Lower lobe of right lung (tissue), 2 donors: ENCODE results near the gene DLX3. TPM values are rescaled to one million over a fixed set of nuclear protein-coding genes. Genes with fewer than 3 reads are reported as not detected.

Experiments used
- ATAC-seq, 2 donors: fragments of 200-7000 bp; cut with Tn5 transposase; one replicate each; pipeline ENCODE4 v1.9.1; 2020 to 2022; ENCODE audit warnings: mild to moderate bottlenecking in 2 of 2, moderate library complexity in 2 of 2
- DNase-seq: peaks from one replicate; pipeline ENCODE4 v3.0.0-alpha.2; 2020
- H3K27ac ChIP-seq: fragments of 200-600 bp; one replicate; pipeline ENCODE4 v1.8.0; 2022
- H3K27me3 ChIP-seq: fragments of 200-600 bp; one replicate; pipeline ENCODE4 v1.8.0; 2022; ENCODE audit warnings: low read depth
- H3K36me3 ChIP-seq: fragments of 200-600 bp; one replicate; pipeline ENCODE4 v1.8.0; 2022; ENCODE audit warnings: mild to moderate bottlenecking
- H3K4me1 ChIP-seq: fragments of 200-600 bp; one replicate; pipeline ENCODE4 v1.8.0; 2022
- H3K4me3 ChIP-seq: fragments of 200-600 bp; one replicate; pipeline ENCODE4 v1.8.0; 2022; ENCODE audit warnings: mild to moderate bottlenecking
- H3K9me3 ChIP-seq: fragments of 200-600 bp; one replicate; pipeline ENCODE4 v1.8.0; 2022
- CTCF ChIP-seq: fragments of 200-600 bp; IDR thresholded peaks from one replicate; pipeline ENCODE4 v1.8.0; 2022; ENCODE audit warnings: antibody characterized with exemption, mild to moderate bottlenecking
- intact Hi-C: fragments of 100-400 bp; cut with DNase I; formaldehyde crosslinking; loops from one replicate; pipeline ENCODE4 v1.11.0; 2022
- total RNA-seq: library from RNA; stranded (reverse); fragmentation: NEBNext Ultra II Directional; extraction: Animal tissue kit (Norgen Biotek cat#: 25700); gene quantifications from one replicate; pipeline ENCODE4 v1.2.1, GENCODE V29; 2021
- donor health status: DM: no; HTN: yes; CAD: no; lungs with severe emphysema.

The DLX3 gene
- total RNA-seq, 1 donor from 2014 or later, result 0.38 TPM

DNA sequence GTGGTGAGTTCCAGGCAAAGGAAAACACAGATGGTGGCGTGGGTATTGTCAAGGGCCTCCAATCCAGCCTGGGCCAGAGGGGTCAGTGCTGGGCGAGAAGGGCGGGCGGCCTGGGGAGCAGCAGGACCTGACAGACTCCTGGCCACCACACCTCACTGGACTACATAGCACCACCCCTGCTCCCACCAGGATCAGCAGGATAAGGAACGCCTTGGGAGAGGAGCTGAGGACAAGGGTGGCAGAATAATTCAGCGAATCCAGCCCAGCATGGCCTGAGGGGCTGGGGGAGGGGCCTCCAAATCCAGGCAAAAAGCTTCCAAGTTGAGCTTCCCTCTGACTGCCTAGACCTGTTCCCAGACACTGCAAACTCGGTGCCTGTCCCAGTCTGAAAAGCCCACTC lies 19.5 kb downstream of the DLX3 start:
- no peak for TF ChIP-seq CTCF
- intact Hi-C loops, result no loop called here
- peaks cover 78% of the 10 kb centered on the region for H3K27me3 ChIP-seq
- no peak overlapping the region for H3K27ac ChIP-seq
- H3K36me3 ChIP-seq, result no peaks in the 10 kb centered on the region
- no peak overlapping the region for H3K4me3 ChIP-seq
- peaks cover 14% of the 10 kb centered on the region for H3K4me1 ChIP-seq
- DNase-seq (no peak), ATAC-seq (no peak)
- H3K9me3 ChIP-seq, result no peaks in the 10 kb centered on the region

GRCh38 chr17:49973271-49973615 lies 21.8 kb downstream of the DLX3 start:
- TF ChIP-seq CTCF, result no peak
- H3K36me3 ChIP-seq, result no peaks in the 10 kb centered on the region
- H3K4me1 ChIP-seq, result peaks cover 26% of the 10 kb centered on the region
- intact Hi-C loops, result no loop called here
- H3K27me3 ChIP-seq, result peaks cover 82% of the 10 kb centered on the region
- no peak for ATAC-seq
- no peak overlapping the region for H3K27ac ChIP-seq
- no peak overlapping the region for H3K4me3 ChIP-seq
- no peaks in the 10 kb centered on the region for H3K9me3 ChIP-seq
- DNase-seq, result no peak

DNA sequence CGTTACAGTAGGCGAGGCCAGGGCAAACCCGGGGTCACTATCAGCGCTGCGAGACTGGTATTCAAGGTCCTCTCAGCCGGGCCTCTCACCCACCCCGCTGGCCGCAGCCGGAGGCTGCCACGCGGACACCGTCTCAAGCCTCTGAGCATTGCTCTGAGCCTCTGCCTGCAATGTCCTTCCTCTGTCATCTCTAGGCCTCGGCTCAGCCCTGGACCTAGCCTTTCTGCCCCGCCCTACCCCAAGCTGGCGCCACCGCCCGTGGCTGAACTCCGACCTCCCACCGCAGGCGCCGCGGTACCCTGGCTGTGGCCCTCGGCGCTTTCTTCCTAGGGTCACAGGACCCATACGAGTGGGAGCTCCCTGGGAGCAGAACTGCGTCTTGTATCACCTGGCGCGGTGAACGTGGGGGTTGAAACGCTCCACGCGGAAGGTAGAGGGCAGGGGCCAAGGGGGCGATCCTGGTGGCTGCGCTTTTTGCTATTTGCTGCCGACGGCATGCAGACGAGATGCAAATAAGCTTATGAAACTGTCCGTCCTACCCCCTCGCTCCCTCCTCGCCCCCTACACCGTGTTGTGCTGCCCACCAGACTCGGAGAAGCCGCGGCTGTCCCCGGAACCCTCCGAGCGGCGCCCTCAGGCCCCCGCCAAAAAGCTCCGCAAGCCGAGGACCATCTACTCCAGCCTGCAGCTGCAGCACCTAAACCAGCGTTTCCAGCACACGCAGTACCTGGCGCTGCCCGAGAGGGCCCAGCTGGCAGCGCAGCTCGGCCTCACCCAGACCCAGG lies 22.3 kb downstream of the DLX3 start:
- Histone ChIP-seq H3K9me3 (no peaks in the 10 kb centered on the region), H3K27ac (no peak overlapping the region), H3K36me3 (no peaks in the 10 kb centered on the region), H3K4me1 (peaks cover 30% of the 10 kb centered on the region), H3K27me3 (peaks cover 86% of the 10 kb centered on the region), H3K4me3 (peak overlapping the region; percentile 3)
- DNase-seq (no peak), ATAC-seq (peak in 1 of 2 donors; percentile 5)
- intact Hi-C loops, result no loop called here
- TF ChIP-seq CTCF, result no peak

GRCh38 chr17:49971848-49972485 lies 23.1 kb downstream of the DLX3 start:
- no peaks in the 10 kb centered on the region for H3K36me3 ChIP-seq
- intact Hi-C loops, result no loop called here
- peaks cover 30% of the 10 kb centered on the region for H3K4me1 ChIP-seq
- H3K27ac ChIP-seq, result no peak overlapping the region
- H3K4me3 ChIP-seq, result peak overlapping the region; percentile 3
- DNase-seq, result peak; percentile 50
- ATAC-seq, result no peak
- TF ChIP-seq CTCF, result no peak
- no peaks in the 10 kb centered on the region for H3K9me3 ChIP-seq
- H3K27me3 ChIP-seq, result peaks cover 83% of the 10 kb centered on the region

DNA sequence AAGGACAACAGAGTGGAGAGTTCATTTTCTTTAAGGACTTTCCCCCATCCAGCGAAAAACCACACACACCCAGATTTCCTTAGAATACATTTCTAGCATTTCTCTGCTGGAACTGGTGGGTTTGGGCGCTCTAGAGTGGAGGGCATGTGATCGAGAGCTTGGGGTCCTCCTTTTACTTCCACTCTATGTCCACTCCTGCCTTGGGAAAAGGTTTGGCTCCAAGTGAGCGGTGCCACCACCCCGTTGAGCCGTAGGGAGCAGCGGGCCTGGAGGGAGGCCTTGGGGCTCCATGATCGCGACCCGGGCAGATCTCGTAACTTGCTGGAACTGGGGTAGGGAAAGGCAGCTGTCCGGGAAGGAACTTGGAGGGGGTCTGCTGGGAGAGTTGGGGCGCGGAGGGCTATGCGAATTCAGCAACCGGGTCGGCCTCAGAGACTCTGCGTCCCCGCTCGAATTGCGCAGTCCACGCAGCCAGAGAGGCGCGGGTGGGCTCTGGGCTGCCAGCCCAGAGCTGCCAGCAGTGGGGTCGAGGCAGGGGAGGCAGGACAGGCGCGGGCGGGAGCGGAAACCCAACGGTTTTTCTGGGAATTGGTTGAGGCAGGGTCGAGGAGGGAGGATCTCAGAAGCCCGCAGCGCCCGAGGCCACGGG lies 23.7 kb downstream of the DLX3 start:
- intact Hi-C loops, result no loop called here
- no peak overlapping the region for H3K4me3 ChIP-seq

More for the DNA sequence above, 23.7 kb downstream of the DLX3 start:
- Histone ChIP-seq H3K9me3 (no peaks in the 10 kb centered on the region), H3K27ac (no peak overlapping the region), H3K4me1 (peaks cover 30% of the 10 kb centered on the region), H3K27me3 (peaks cover 89% of the 10 kb centered on the region), H3K36me3 (no peaks in the 10 kb centered on the region)
- no peak for TF ChIP-seq CTCF
- DNase-seq (no peak), ATAC-seq (no peak)
